ENCODE results near the gene NOS1AP. TPM values are rescaled to one million over a fixed set of nuclear protein-coding genes. Genes with fewer than 3 reads are reported as not detected.

NOS1AP gene
- total and polyA plus RNA-seq, 2 donors (not counting 3 experiments of a cell fraction or from before 2014, with no cell fraction given): 1.3 to 5.4 TPM

GRCh38 chr1:162375463-162375862 lies 306.0 kb downstream of the NOS1AP start:
- CTCF ChIA-PET: interaction anchor here (0.7 kb wide), 1 partner anchor 10 kb away, joined by 3 read pairs; no protein-coding TSS in a partner anchor
- no peaks in the 10 kb centered on the region for H3K9me1 ChIP-seq (replicated peaks; ENCODE audit: control insufficient read depth, extremely low read depth, insufficient read depth, low read length)
- H3K79me2 ChIP-seq (ENCODE audit: control insufficient read depth, insufficient read depth, low read length): no peaks in the 10 kb centered on the region
- intact Hi-C loops (cut with micrococcal nuclease): no loop called here
- no peak overlapping the region for H3K9ac ChIP-seq (replicated peaks; ENCODE audit: extremely low read depth, insufficient read depth, low read length)
- no peaks in the 10 kb centered on the region for H3K9me3 ChIP-seq (replicated peaks; ENCODE audit: control insufficient read depth, insufficient read depth, low read length)
- dilution Hi-C loops (cut with MboI; ENCODE audit: extremely low pct_ligation_motif_present, low sequenced_read_pairs): no loop called here
- no peak overlapping the region for H2AFZ ChIP-seq (ENCODE audit: low read depth, low read length)
- no peak overlapping the region for H3K27ac ChIP-seq (ENCODE audit: insufficient read depth, low read depth, low read length)
- POLR2A ChIA-PET: interaction anchor here (0.5 kb wide), 1 partner anchor 276 kb away, joined by 4 read pairs; no protein-coding TSS in a partner anchor
- H3K27me3 ChIP-seq (ENCODE audit: control insufficient read depth in 2 of 2, insufficient read depth in 2 of 2, low read length in 2 of 2): no peaks in the 10 kb centered on the region
- no peak for FAIRE-seq
- no peak overlapping the region for H3K4me2 ChIP-seq (ENCODE audit: insufficient read depth, low read length)
- H3K36me3 ChIP-seq (ENCODE audit: control insufficient read depth in 2 of 2, extremely low read depth in 1 of 2, insufficient read depth in 2 of 2, low read length in 2 of 2): no peaks in the 10 kb centered on the region
- H3K4me3 ChIP-seq (replicated peaks in 1 of 3; ENCODE audit: insufficient read depth in 1 of 3, low read depth in 1 of 3, low read length in 3 of 3): no peak overlapping the region
- no peaks in the 10 kb centered on the region for H3K4me1 ChIP-seq (ENCODE audit: control insufficient read depth, extremely low read depth, insufficient read depth, low read length)
- no TSS peak for BruUV-seq (replicated peaks)
- no peaks in the 10 kb centered on the region for H4K20me1 ChIP-seq (replicated peaks; ENCODE audit: control insufficient read depth, extremely low read depth, insufficient read depth, low read length)
- DNase-seq (ENCODE audit: low read depth, low spot score): no peak
- TF ChIP-seq MAX (IDR thresholded peaks at IDR 0.05; ENCODE audit: insufficient read depth, insufficient read length): no peak
- no peak for TF ChIP-seq EZH2 (IDR thresholded peaks at IDR 0.05; ENCODE audit: borderline replicate concordance, low read depth, low read length, severe bottlenecking)
- TF ChIP-seq MYC (IDR thresholded peaks at IDR 0.05; ENCODE audit: low read depth, low read length): no peak
- TF ChIP-seq POLR2A (IDR thresholded peaks at IDR 0.05; ENCODE audit: low read depth, low read length): no peak
- no peak for TF ChIP-seq FOS (IDR thresholded peaks at IDR 0.05; ENCODE audit: borderline replicate concordance, insufficient read depth, low read length)
- no peak for TF ChIP-seq JUN (IDR thresholded peaks at IDR 0.05; ENCODE audit: borderline replicate concordance, insufficient read depth, insufficient read length, low read depth)
- no peak for TF ChIP-seq POLR2AphosphoS5 (IDR thresholded peaks at IDR 0.05; ENCODE audit: insufficient read depth, low read depth, low read length)
- TF ChIP-seq GATA2 (IDR thresholded peaks at IDR 0.05; ENCODE audit: insufficient read depth, insufficient read length, low read depth, low read length): no peak
- no peak for TF ChIP-seq CTCF (IDR thresholded peaks at IDR 0.05; ENCODE audit: extremely low read depth in 1 of 2, insufficient read depth in 1 of 2, low read depth in 1 of 2, low read length in 2 of 2)
